Measurements from ENCODE around the gene TMEM141. TPM values are rescaled to one million over a fixed set of nuclear protein-coding genes. Genes with fewer than 3 reads are reported as not detected.
"Not testable (repeated sequence)": the region's sequence is repeated elsewhere in the genome, so short reads cannot be mapped to it uniquely, and the experiment has no call there.

Gene TMEM141
- total RNA-seq, 4 donors from 2014 or later = 60.7 to 70.8 (median 66.9) TPM

- Histone ChIP-seq H3K27me3 (no peaks in the 10 kb centered on the region), H3K4me1 (peaks cover 0 to 18% (median 4%) of the 10 kb centered on the region in 4 donors), H3K9me3 (peaks cover 0 to 40% (median 4%) of the 10 kb centered on the region in 4 donors), H3K27ac (no peak overlapping the region), H3K36me3 (no peaks in the 10 kb centered on the region), H3K4me3 (no peak overlapping the region)
- TF ChIP-seq POLR2A (IDR thresholded peaks at IDR 0.05) (no peak), CTCF (IDR thresholded peaks at IDR 0.05) (no peak), EP300 (IDR thresholded peaks at IDR 0.05) (no peak)
- DNase-seq (ENCODE audit: low spot score in 2 of 2) = no peak
- 80 to 93% methylated on average over 1 of the region's 1 CpG for WGBS, 2 donors
Measured at GRCh38 chr9:136751244-136751643, 39.9 kb upstream of the TMEM141 start.

- TF ChIP-seq POLR2A (IDR thresholded peaks at IDR 0.05) (no peak), CTCF (IDR thresholded peaks at IDR 0.05) (no peak)
- no peaks in the 10 kb centered on the region for H3K36me3 ChIP-seq
- H3K27me3 ChIP-seq = no peaks in the 10 kb centered on the region
- no peak overlapping the region for H3K27ac ChIP-seq
- H3K9me3 ChIP-seq = peaks cover 0 to 44% (median 4%) of the 10 kb centered on the region in 4 donors
- H3K4me3 ChIP-seq = no peak overlapping the region
- DNase-seq (ENCODE audit: low spot score in 2 of 2) = no peak
- peaks cover 0 to 18% (median 4%) of the 10 kb centered on the region in 4 donors for H3K4me1 ChIP-seq
Measured at GRCh38 chr9:136751814-136752213, 39.3 kb upstream of the TMEM141 start.

- TF ChIP-seq CTCF (IDR thresholded peaks at IDR 0.05) (no peak), POLR2A (IDR thresholded peaks at IDR 0.05) (no peak), EP300 (IDR thresholded peaks at IDR 0.05) (no peak)
- Histone ChIP-seq H3K4me1 (peaks cover 0 to 18% (median 7%) of the 10 kb centered on the region in 4 donors), H3K9me3 (peaks cover 0 to 44% (median 4%) of the 10 kb centered on the region in 4 donors), H3K4me3 (no peak overlapping the region), H3K27ac (no peak overlapping the region), H3K27me3 (no peaks in the 10 kb centered on the region), H3K36me3 (no peaks in the 10 kb centered on the region)
- 81 to 82% methylated on average over 24 to 25 of the region's 31 CpGs for WGBS, 2 donors
- no peak for DNase-seq (ENCODE audit: low spot score in 2 of 2)
Measured at GRCh38 chr9:136753371-136754058, 37.6 kb upstream of the TMEM141 start.

GRCh38 chr9:136754059-136754572 is 37.0 kb upstream of the TMEM141 start:
- WGBS, 2 donors = 64 to 74% methylated on average over 7 to 16 of the region's 17 CpGs
- Histone ChIP-seq H3K9me3 (peaks cover 0 to 44% (median 4%) of the 10 kb centered on the region in 4 donors), H3K27me3 (no peaks in the 10 kb centered on the region), H3K4me1 (peaks cover 0 to 12% (median 6%) of the 10 kb centered on the region in 4 donors), H3K36me3 (no peaks in the 10 kb centered on the region), H3K27ac (no peak overlapping the region), H3K4me3 (no peak overlapping the region)
- no peak for TF ChIP-seq CTCF (IDR thresholded peaks at IDR 0.05)
- TF ChIP-seq POLR2A (IDR thresholded peaks at IDR 0.05) = no peak
- TF ChIP-seq EP300 (IDR thresholded peaks at IDR 0.05) = no peak
- no peak for DNase-seq (ENCODE audit: low spot score in 2 of 2)

GRCh38 chr9:136754626-136755301 is 36.4 kb upstream of the TMEM141 start:
- no peak for DNase-seq (ENCODE audit: low spot score in 2 of 2)
- WGBS, 2 donors = 76 to 90% methylated on average over 17 to 24 of the region's 24 CpGs
- Histone ChIP-seq H3K27me3 (peaks cover 0 to under 1% of the 10 kb centered on the region in 2 donors), H3K4me3 (no peak overlapping the region), H3K9me3 (peaks cover 0 to 44% (median 4%) of the 10 kb centered on the region in 4 donors), H3K27ac (no peak overlapping the region), H3K36me3 (no peaks in the 10 kb centered on the region), H3K4me1 (peaks cover 0 to 7% (median 3%) of the 10 kb centered on the region in 4 donors)
- TF ChIP-seq POLR2A (IDR thresholded peaks at IDR 0.05) (no peak), EP300 (IDR thresholded peaks at IDR 0.05) (no peak), CTCF (IDR thresholded peaks at IDR 0.05) (no peak)

- H3K27ac ChIP-seq; DNase-seq (ENCODE audit: low spot score in 2 of 2); H3K4me3 ChIP-seq; H3K4me1 ChIP-seq; H3K27me3 ChIP-seq; H3K36me3 ChIP-seq: not testable (repeated sequence)
- WGBS, 2 donors = 83 to 87% methylated on average over 15 to 22 of the region's 22 CpGs
- H3K9me3 ChIP-seq = peaks cover 0 to 44% (median 4%) of the 10 kb centered on the region in 4 donors
Measured at GRCh38 chr9:136755302-136756133, 35.6 kb upstream of the TMEM141 start.
